Kidney (tissue), 14 donors: ENCODE data around the gene ELF5. TPM values are rescaled to one million over a fixed set of nuclear protein-coding genes. Genes with fewer than 3 reads are reported as not detected.

ENCODE experiments used
- DNase-seq, 5 donors: peaks; one replicate each; pipeline ENCODE4 v3.0.0-alpha.2; 2013 to 2020
- FAIRE-seq: peaks from 2 replicates; lab custom pipeline; 2012; peaks lifted over from hg19 to GRCh38; lab: Jason Lieb, UNC
- H3K27ac ChIP-seq, 2 donors: one replicate each; pipeline ENCODE4 v1.7.0; 2013; ENCODE audit warnings: low read depth in 2 of 2, low read length in 2 of 2, inconsistent platforms in 1 of 2
- H3K27me3 ChIP-seq: one replicate; pipeline ENCODE4 v1.7.1; 2013; ENCODE audit warnings: low read length, inconsistent platforms; ENCODE audit not compliant: control insufficient read depth, insufficient read depth
- H3K36me3 ChIP-seq, 3 donors: one replicate each; pipeline versions ENCODE4 v1.7.0 to v1.7.1; 2013; ENCODE audit warnings: low read length in 3 of 3, control low read depth in 1 of 3, inconsistent platforms in 1 of 3; ENCODE audit not compliant: insufficient read depth in 3 of 3, control insufficient read depth in 2 of 3
- H3K4me1 ChIP-seq, 3 donors: one replicate each; pipeline versions ENCODE4 v1.7.0 to v1.7.1; 2013; ENCODE audit warnings: low read length in 3 of 3, inconsistent platforms in 1 of 3, low read depth in 1 of 3; ENCODE audit not compliant: control insufficient read depth in 2 of 3, insufficient read depth in 2 of 3
- H3K4me3 ChIP-seq, 3 donors: one replicate each; pipeline versions ENCODE4 v1.7.0 to v1.8.1; 2013; ENCODE audit warnings: low read length in 3 of 3, control low read depth in 1 of 3, inconsistent platforms in 1 of 3
- H3K9ac ChIP-seq, 3 donors: one replicate each; pipeline versions ENCODE4 v1.7.0 to v1.7.1; 2013; ENCODE audit warnings: low read length in 3 of 3, control low read depth in 1 of 3, inconsistent platforms in 1 of 3
- H3K9me3 ChIP-seq, 3 donors: one replicate each; pipeline versions ENCODE4 v1.7.0 to v1.7.1; 2013; ENCODE audit warnings: low read length in 3 of 3, control low read depth in 1 of 3, inconsistent platforms in 1 of 3; ENCODE audit not compliant: control insufficient read depth in 2 of 3, insufficient read depth in 1 of 3
- intact Hi-C: fragments of 100-400 bp; cut with DNase I; formaldehyde crosslinking; loops from one replicate; pipeline ENCODE4 v1.11.1; 2022
- polyA plus RNA-seq: library from polyadenylated mRNA; stranded (reverse); fragments of 350-450 nt; fragmentation: Illumina TruSeq; extraction: RNeasy Lipid Tissue Mini Kit (QIAGEN cat#74804); gene quantifications from one replicate; pipeline ENCODE4 v1.2.3, GENCODE V29; 2014; ENCODE audit warnings: low read depth, low replicate concordance; ENCODE audit not compliant: insufficient read depth
- total RNA-seq: library from RNA; stranded (reverse); fragmentation: NEBNext Ultra II Directional; extraction: Animal tissue kit (Norgen Biotek cat#: 25700); gene quantifications from one replicate; pipeline ENCODE4 v1.2.1, GENCODE V29; 2021
- TF ChIP-seq, protein P1 (sequence below): IDR thresholded peaks from 3 replicates; pipeline ENCODE4 v1.5.1; 2012; ENCODE audit warnings: mild to moderate bottlenecking, moderate library complexity, borderline replicate concordance; ENCODE audit not compliant: insufficient read depth; ENCODE audit errors: extremely low read depth
- donor health status: control.
- donor health status: control.
- donor health status: control.
- donor health status: control.
- donor health status: control.
- donor health status: DM: yes; HTN: yes; CAD: no.
- donor health status: Normal renal cell carcinoma (clear cell type).

ELF5 gene
- total and polyA plus RNA-seq, 2 donors from 2014 or later = 0.94 to 18.9 TPM

DNA sequence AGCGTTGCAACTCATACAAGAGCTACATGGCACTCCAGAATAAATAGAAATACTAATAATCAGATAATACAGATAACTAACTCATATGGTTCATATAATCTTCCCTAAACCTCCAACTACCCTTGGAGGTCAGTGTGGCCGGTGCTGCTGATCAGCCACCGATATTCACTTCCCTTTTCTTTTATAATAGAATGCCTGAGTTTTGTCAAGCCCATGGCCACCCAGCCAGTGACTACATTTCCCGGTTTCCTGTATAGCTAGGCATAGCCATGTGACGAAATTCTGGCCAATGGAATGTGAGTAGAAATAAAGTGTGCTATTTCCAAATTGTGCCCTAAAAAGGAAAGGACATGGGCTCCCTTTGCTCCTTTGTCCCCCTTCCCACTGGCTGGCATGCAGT lies 80.8 kb downstream of the ELF5 start:
- Histone ChIP-seq H3K9ac (no peak overlapping the region), H3K9me3 (no peaks in the 10 kb centered on the region), H3K27ac (no peak overlapping the region), H3K36me3 (no peaks in the 10 kb centered on the region), H3K4me1 (no peaks in the 10 kb centered on the region), H3K4me3 (no peak overlapping the region), H3K27me3 (no peaks in the 10 kb centered on the region)
- DNase-seq (no peak), FAIRE-seq (no peak)
- intact Hi-C loops = no loop called here
- TF ChIP-seq, protein P1, sequence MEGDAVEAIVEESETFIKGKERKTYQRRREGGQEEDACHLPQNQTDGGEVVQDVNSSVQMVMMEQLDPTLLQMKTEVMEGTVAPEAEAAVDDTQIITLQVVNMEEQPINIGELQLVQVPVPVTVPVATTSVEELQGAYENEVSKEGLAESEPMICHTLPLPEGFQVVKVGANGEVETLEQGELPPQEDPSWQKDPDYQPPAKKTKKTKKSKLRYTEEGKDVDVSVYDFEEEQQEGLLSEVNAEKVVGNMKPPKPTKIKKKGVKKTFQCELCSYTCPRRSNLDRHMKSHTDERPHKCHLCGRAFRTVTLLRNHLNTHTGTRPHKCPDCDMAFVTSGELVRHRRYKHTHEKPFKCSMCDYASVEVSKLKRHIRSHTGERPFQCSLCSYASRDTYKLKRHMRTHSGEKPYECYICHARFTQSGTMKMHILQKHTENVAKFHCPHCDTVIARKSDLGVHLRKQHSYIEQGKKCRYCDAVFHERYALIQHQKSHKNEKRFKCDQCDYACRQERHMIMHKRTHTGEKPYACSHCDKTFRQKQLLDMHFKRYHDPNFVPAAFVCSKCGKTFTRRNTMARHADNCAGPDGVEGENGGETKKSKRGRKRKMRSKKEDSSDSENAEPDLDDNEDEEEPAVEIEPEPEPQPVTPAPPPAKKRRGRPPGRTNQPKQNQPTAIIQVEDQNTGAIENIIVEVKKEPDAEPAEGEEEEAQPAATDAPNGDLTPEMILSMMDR = no peak

DNA sequence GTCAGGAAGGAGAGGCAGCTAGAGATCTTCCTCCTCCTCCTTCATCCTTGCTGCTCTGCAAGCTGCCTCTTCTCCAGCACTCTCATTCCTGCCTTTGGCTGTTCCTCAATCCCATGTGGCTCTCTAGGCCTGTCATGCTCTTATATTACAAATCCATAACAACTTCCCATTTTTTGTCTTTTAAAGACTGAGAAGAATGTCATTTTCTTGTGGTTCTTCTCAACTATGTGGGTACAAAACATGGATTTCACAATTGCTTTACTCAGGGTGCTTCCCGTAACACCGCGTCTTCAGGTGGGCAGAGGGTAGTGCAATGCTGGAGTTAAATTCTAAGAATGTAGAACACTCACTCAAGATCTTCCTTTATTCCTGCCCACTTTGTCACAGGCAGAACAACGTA lies 81.6 kb downstream of the ELF5 start:
- FAIRE-seq (no peak), DNase-seq (no peak)
- Histone ChIP-seq H3K4me1 (no peaks in the 10 kb centered on the region), H3K36me3 (no peaks in the 10 kb centered on the region), H3K27me3 (no peaks in the 10 kb centered on the region), H3K9me3 (no peaks in the 10 kb centered on the region), H3K9ac (no peak overlapping the region), H3K27ac (no peak overlapping the region), H3K4me3 (no peak overlapping the region)
- TF ChIP-seq, protein P1 = no peak
- intact Hi-C loops = no loop called here

Other genes starting within 250 kb of the ELF5 start
- 22.1 TPM for gene ABTB2, start 155.8 kb downstream of the ELF5 start, total RNA-seq
- gene ABTB2, start 155.8 kb downstream of the ELF5 start, polyA plus RNA-seq = 7.6 TPM
- gene CAT, start 74.9 kb downstream of the ELF5 start, total RNA-seq = 84.4 TPM
- gene CAT, start 74.9 kb downstream of the ELF5 start, polyA plus RNA-seq = 208 TPM
- 65.5 TPM for gene EHF, start 107.3 kb upstream of the ELF5 start, total RNA-seq
- 4.7 TPM for gene EHF, start 107.3 kb upstream of the ELF5 start, polyA plus RNA-seq